ENCODE measurements around the gene WDR86. TPM values are rescaled to one million over a fixed set of nuclear protein-coding genes. Genes with fewer than 3 reads are reported as not detected.

WDR86 gene
- total and polyA plus RNA-seq, 2 of the 8 experiments (the other 6 are each of a cell fraction or from before 2014, with no cell fraction given), result 12.7 to 15.8 TPM

- no peak for TF ChIP-seq CHD7 (IDR thresholded peaks at IDR 0.05; ENCODE audit: insufficient replicate concordance, low read length)
Measured at GRCh38 chr7:151367284-151367683, 42.6 kb downstream of the WDR86 start (continued).
